CD4-positive, alpha-beta T cell (primary cell): Measurements from ENCODE around the gene CENPF. TPM values are rescaled to one million over a fixed set of nuclear protein-coding genes. Genes with fewer than 3 reads are reported as not detected.

ENCODE experiments used
- ATAC-seq: fragments of 200-7000 bp; cut with Tn5 transposase; one replicate; pipeline ENCODE4 v1.10.0; 2022; ENCODE audit warnings: mild to moderate bottlenecking; ENCODE audit not compliant: poor library complexity
- CTCF ChIA-PET: fragments of 350-600 bp; sonication (Branson Sonifier 250); formaldehyde crosslinking; loops from one replicate; lab custom pipeline; 2021; ENCODE audit warnings: antibody characterized with exemption, inconsistent platforms; lab: Charles Lee
- POLR2A ChIA-PET: fragments of 350-600 bp; sonication (Branson Sonifier 250); formaldehyde crosslinking; loops from one replicate; lab custom pipeline; 2021; ENCODE audit warnings: antibody characterized with exemption, inconsistent platforms; lab: Charles Lee
- DNase-seq, 14 experiments: peaks; one replicate each; pipeline ENCODE4 v3.0.0-alpha.2; 2013 to 2020; ENCODE audit warnings: mixed read lengths in 2 of 14
- H3K27ac ChIP-seq, 2 donors: one replicate each; pipeline versions ENCODE4 v1.5.1 to v1.7.0; 2013; ENCODE audit warnings: low read length in 2 of 2, low read depth in 1 of 2, mild to moderate bottlenecking in 1 of 2
- H3K27me3 ChIP-seq, 2 experiments: 1 replicate in 1 of 2; 2 replicates in 1 of 2; pipeline versions ENCODE4 v1.6.1 to v1.7.0; 2013; ENCODE audit warnings: low read length in 2 of 2, control low read depth in 1 of 2, mild to moderate bottlenecking in 1 of 2, moderate library complexity in 1 of 2; ENCODE audit not compliant: insufficient read depth in 2 of 2, control insufficient read depth in 1 of 2
- H3K36me3 ChIP-seq: one replicate; pipeline ENCODE4 v1.6.1; 2013; ENCODE audit warnings: low read length, control low read depth; ENCODE audit not compliant: insufficient read depth
- H3K4me1 ChIP-seq: one replicate; pipeline ENCODE4 v1.6.1; 2013; ENCODE audit warnings: low read length, control low read depth; ENCODE audit not compliant: insufficient read depth
- H3K4me3 ChIP-seq: one replicate; pipeline ENCODE4 v1.5.1; 2013; ENCODE audit warnings: mild to moderate bottlenecking, low read length, moderate library complexity
- H3K9me3 ChIP-seq, 2 experiments: 1 replicate in 1 of 2; 2 replicates in 1 of 2; pipeline versions ENCODE4 v1.6.1 to v1.7.0; 2013; ENCODE audit warnings: low read length in 2 of 2, mild to moderate bottlenecking in 2 of 2, control low read depth in 1 of 2, moderate library complexity in 1 of 2; ENCODE audit not compliant: control insufficient read depth in 1 of 2, insufficient read depth in 1 of 2
- H3K27ac Mint-ChIP-seq: one replicate; pipeline ENCODE4 v1.8.0; 2020; ENCODE audit warnings: mixed read lengths
- H3K27me3 Mint-ChIP-seq: one replicate; pipeline ENCODE4 v1.8.0; 2021; ENCODE audit warnings: mixed read lengths
- H3K36me3 Mint-ChIP-seq: one replicate; pipeline ENCODE4 v1.8.0; 2021; ENCODE audit warnings: low read depth, mixed read lengths
- H3K4me1 Mint-ChIP-seq: one replicate; pipeline ENCODE4 v1.8.0; 2021; ENCODE audit warnings: low read depth, mixed read lengths
- H3K4me3 Mint-ChIP-seq: one replicate; pipeline ENCODE4 v1.8.0; 2020; ENCODE audit warnings: mild to moderate bottlenecking, mixed read lengths
- H3K9me3 Mint-ChIP-seq: one replicate; pipeline ENCODE4 v1.8.0; 2020; ENCODE audit warnings: mixed read lengths
- CTCF ChIP-seq: fragments of 200-600 bp; IDR thresholded peaks from one replicate; pipeline ENCODE4 v1.8.0; 2022; ENCODE audit warnings: antibody characterized with exemption, mild to moderate bottlenecking
- intact Hi-C, 2 experiments: fragments of 100-400 bp; cut with DNase I in 1 of 2; cut with micrococcal nuclease in 1 of 2; formaldehyde crosslinking; loops; one replicate each; pipeline versions ENCODE4 v1.15.1 to v1.9.0; 2023 to 2025; cut with DNase I, micrococcal nuclease
- total RNA-seq, 174 experiments: library from RNA in 2 of 174; stranded (reverse) in 2 of 174; gene quantifications; one replicate each; pipeline ENCODE4 v1.2.3 and lab custom pipeline; 2021 to 2026

The CENPF gene
- total RNA-seq, 2 experiments from 2014 or later = 3.4 to 3.8 TPM

GRCh38 chr1:214570442-214570841 lies 32.6 kb upstream of the CENPF start:
- DNase-seq (no peak), ATAC-seq (no peak)
- Histone ChIP-seq H3K4me3 (no peak overlapping the region), H3K36me3 (no peaks in the 10 kb centered on the region), H3K9me3 (no peaks in the 10 kb centered on the region), H3K27me3 (peaks cover 0 to 3% of the 10 kb centered on the region in 2 experiments), H3K4me1 (no peaks in the 10 kb centered on the region), H3K27ac (no peak overlapping the region)
- intact Hi-C loops = no loop called here
- no peaks in the 10 kb centered on the region for H3K9me3 Mint-ChIP-seq
- H3K27me3 Mint-ChIP-seq = peaks cover 5% of the 10 kb centered on the region
- ChIA-PET POLR2A (no interaction called here), CTCF (no interaction called here)
- no peaks in the 10 kb centered on the region for H3K4me1 Mint-ChIP-seq
- no peak for TF ChIP-seq CTCF
- H3K4me3 Mint-ChIP-seq = no peak overlapping the region
- no peaks in the 10 kb centered on the region for H3K36me3 Mint-ChIP-seq
- H3K27ac Mint-ChIP-seq = no peak overlapping the region

- H3K9me3 ChIP-seq = peaks cover 0 to 3% of the 10 kb centered on the region in 2 experiments
- H3K9me3 Mint-ChIP-seq = no peaks in the 10 kb centered on the region
- H3K36me3 ChIP-seq = no peaks in the 10 kb centered on the region
- H3K27me3 Mint-ChIP-seq = peaks cover 5% of the 10 kb centered on the region
- H3K27ac Mint-ChIP-seq = no peak overlapping the region
- H3K4me1 ChIP-seq = no peaks in the 10 kb centered on the region
- DNase-seq (no peak), ATAC-seq (no peak)
- H3K4me3 ChIP-seq = no peak overlapping the region
- intact Hi-C loops = no loop called here
- H3K36me3 Mint-ChIP-seq = no peaks in the 10 kb centered on the region
- H3K27me3 ChIP-seq = peaks cover 0 to 3% of the 10 kb centered on the region in 2 experiments
- no peak overlapping the region for H3K4me3 Mint-ChIP-seq
- ChIA-PET POLR2A (no interaction called here), CTCF (no interaction called here)
- no peaks in the 10 kb centered on the region for H3K4me1 Mint-ChIP-seq
- no peak for TF ChIP-seq CTCF
- H3K27ac ChIP-seq = no peak overlapping the region
Measured at GRCh38 chr1:214571281-214571680, 31.7 kb upstream of the CENPF start.

- H3K4me1 ChIP-seq = no peaks in the 10 kb centered on the region
- H3K27ac ChIP-seq = no peak overlapping the region
- ChIA-PET POLR2A (no interaction called here), CTCF (interaction anchor here (1.3 kb wide), 1 partner anchor 11 kb away, joined by 3 read pairs; no protein-coding TSS in a partner anchor)
- H3K4me3 ChIP-seq = no peak overlapping the region
- Mint-ChIP-seq H3K36me3 (no peaks in the 10 kb centered on the region), H3K27ac (no peak overlapping the region), H3K27me3 (peaks cover 5% of the 10 kb centered on the region), H3K9me3 (peaks cover 6% of the 10 kb centered on the region), H3K4me1 (no peaks in the 10 kb centered on the region), H3K4me3 (no peak overlapping the region)
- no peaks in the 10 kb centered on the region for H3K36me3 ChIP-seq
- intact Hi-C loops = no loop called here
- no peak for TF ChIP-seq CTCF
- peaks cover 0 to 3% of the 10 kb centered on the region in 2 experiments for H3K27me3 ChIP-seq
- ATAC-seq (no peak), DNase-seq (no peak)
- H3K9me3 ChIP-seq = peaks cover 8 to 10% of the 10 kb centered on the region in 2 experiments
Measured at GRCh38 chr1:214573386-214574318, 29.3 kb upstream of the CENPF start.
